HG03108 (cell line): ENCODE data around the gene DLG2.
"Not testable (repeated sequence)": the region's sequence is repeated elsewhere in the genome, so short reads cannot be mapped to it uniquely, and the experiment has no call there.

Experiments used
- ATAC-seq: cut with Tn5 transposase; IDR thresholded peaks from one replicate; pipeline ENCODE4 v1.9.1; 2021; ENCODE audit warnings: moderate library complexity; ENCODE audit not compliant: unreplicated experiment

DLG2 gene

DNA sequence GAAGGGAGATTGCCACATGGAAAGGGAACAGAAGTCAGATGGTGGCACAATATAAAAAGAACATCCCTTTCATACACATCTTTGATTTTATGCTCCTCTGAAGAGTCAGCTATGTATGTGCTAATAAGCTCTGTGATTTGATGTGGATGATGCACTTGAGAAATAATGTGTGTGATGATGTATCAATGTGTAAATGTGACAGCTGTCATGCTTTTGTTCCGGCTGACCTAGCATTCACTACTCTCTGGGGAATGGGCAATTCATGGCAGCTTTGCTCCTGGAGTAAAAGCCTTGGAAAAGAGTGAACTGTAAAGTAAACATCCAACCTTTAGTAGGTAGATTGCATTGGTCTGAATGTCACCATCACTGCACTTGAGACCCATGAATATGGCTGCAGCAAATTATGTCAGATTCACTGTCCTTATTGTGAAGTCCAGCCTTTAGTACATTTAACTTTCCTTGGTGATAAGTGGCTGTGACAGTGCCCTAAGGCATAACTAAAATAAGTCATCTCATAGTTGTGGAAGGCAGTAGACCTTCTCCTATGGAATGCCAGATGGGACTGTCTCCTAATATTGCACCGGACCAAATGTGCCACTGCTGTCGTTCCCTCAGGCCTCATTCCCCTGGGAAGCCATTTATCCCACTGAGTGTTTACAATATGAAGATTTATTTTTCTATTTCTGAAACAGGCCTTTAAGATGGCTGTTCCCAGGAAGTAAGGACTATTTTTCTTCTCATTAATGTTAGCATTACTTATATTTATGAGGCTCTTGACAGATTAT, 2162.8 kb downstream of the DLG2 start:
- no peak for ATAC-seq

- ATAC-seq, result no peak
Observed at GRCh38 chr11:83459798-83460197, 2167.3 kb downstream of the DLG2 start.

GRCh38 chr11:83456566-83456965, 2170.6 kb downstream of the DLG2 start:
- no peak for ATAC-seq

DNA sequence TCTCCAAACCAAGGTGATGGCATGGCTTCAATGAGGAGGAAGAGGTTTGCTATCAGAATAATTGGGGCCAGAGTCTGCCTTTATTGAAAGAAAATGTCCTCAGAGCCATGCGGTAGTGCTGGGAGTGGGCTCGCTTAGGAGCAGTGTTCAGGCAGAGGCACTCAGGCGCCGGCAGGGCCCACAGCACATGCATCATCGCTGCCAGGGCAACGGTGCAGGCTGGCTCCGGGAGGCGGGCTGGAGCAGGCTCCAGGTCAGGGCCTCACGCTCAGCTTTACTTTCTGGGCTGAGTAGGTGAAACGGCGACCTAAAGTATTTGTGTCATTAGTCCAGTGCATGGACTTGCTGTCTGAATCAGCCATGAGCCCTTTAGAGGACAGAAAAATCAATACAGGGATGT, 2171.1 kb downstream of the DLG2 start:
- ATAC-seq, result no peak

GRCh38 chr11:83455356-83455755, 2171.8 kb downstream of the DLG2 start:
- no peak for ATAC-seq

DNA sequence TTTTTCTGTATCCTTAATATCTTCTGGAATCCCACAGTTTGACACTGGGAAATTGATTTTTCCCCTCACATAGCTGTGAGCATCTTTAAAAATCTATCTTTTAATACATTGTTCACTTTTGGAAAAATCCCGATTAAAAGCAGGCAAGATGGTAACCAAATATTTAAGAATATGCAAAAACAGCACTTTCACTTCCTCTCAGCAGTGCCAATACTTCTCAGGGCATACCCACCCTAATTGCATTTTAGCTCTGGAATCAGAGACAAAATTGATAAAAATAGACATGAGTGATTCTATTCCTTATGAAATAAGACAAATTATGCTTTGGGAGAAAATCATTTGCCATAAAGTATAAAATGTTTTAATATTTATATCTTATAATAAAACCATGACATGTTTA, 2172.5 kb downstream of the DLG2 start:
- no peak for ATAC-seq

DNA sequence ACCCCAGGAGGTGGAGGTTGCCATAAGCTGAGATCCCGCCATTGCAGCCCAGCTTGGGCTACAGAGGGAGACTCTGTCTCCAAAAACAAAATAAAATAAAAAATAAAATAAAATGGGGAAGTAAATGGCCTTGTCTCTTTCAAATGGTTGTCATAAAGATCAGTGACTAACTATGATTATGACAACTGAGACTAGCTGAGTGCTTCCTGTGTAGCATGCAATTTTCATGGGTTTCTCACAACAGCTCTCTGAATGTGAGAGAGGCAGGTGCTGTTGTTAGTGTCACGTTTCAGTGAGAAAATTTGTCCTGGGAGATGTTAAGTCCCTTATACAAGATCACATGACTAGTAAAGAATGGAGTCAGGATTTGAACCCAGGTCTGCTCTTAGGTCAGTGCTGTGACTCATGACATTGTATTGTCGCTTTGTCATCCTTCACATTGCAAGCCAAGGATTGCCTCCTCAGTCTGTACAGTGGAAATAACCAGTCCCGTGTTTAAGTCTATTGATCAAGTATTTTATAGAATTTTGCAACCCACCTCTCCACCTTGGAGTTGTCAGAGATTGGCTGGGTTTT, 2177.7 kb downstream of the DLG2 start:
- no peak for ATAC-seq

DNA sequence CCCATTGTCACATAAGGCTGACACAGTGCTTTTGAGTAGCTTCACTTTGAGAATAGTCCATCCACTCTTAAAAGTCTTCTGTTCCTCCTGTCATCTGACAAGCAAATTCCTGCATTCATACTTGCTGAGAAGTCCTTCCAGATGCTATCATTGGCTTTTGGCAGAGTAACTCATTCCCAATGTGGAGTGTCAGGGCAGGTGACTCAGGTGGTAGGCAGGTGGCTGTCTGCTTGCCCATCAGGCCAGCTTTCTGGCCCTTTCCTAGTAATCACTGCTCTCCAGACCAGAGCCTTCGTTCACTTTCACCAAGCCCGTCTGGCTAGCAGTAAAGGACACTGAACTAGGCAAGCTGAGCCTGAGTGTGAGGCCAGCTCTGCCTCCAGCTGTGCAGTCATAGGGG, 2178.5 kb downstream of the DLG2 start:
- ATAC-seq, result no peak

GRCh38 chr11:83443880-83444279, 2183.3 kb downstream of the DLG2 start:
- ATAC-seq, result not testable (repeated sequence)

DNA sequence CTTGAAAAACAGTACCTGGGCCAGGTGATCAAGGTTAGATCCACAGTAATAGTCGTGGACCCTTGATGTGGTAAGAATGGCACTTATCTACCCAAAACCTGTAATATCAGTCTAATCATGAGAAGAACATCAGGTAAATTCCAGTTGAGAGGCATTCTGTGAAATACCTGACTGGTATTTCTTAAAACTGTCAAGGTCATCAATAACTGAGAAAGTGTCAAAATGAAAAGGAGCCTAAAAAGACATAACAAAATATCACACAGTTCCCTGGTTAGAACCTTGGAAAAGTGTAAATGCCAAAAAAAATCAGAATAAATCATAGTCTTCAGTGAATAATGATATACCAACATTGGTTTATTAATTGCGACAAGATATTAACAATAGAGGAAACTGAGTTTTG, 2185.5 kb downstream of the DLG2 start:
- ATAC-seq, result no peak

- no peak for ATAC-seq
Observed at GRCh38 chr11:83441171-83441570, 2186.0 kb downstream of the DLG2 start.

GRCh38 chr11:83438438-83438837, 2188.7 kb downstream of the DLG2 start:
- ATAC-seq, result no peak

DNA sequence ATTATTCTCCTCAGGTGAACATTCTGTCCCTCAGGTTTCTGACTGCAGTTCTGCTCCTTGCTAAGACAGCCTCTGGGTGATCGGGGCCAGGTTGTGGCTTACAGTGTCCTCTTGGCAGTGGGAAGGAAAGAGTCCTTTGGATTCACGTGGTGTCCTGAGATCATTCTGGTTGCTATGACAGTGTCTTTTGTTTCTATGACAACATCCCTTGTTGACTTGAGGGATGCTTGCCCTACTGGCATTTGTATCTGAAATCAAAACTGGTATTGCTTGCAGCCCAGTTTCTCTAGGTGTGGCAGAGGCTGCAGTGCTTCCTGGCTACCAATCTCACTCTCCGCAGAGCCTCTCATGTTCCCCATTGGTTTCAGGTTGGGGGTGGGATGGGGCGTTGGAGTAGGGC, 2189.2 kb downstream of the DLG2 start:
- no peak for ATAC-seq

GRCh38 chr11:83436855-83437254, 2190.3 kb downstream of the DLG2 start:
- no peak for ATAC-seq

GRCh38 chr11:83434812-83435211, 2192.3 kb downstream of the DLG2 start:
- not testable (repeated sequence) for ATAC-seq

DNA sequence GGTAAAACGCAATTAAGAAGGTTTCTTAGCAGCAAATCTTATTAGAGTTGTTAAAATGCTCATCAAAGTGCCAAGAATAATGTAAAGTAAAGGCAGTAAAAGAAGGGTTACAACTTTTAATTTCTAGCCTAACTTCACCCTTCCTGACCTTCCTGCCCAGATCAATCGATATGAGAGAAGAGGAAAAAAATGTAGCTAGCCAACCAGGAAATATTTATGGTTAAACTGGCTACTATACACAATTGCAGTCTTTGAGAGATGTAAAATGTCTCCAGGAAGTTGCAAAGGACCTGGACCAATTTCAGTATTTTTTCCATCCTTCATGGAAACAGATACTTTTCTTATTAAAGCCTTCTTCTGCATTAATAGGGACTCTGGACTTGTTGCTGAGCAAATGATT, 2199.2 kb downstream of the DLG2 start:
- no peak for ATAC-seq

DNA sequence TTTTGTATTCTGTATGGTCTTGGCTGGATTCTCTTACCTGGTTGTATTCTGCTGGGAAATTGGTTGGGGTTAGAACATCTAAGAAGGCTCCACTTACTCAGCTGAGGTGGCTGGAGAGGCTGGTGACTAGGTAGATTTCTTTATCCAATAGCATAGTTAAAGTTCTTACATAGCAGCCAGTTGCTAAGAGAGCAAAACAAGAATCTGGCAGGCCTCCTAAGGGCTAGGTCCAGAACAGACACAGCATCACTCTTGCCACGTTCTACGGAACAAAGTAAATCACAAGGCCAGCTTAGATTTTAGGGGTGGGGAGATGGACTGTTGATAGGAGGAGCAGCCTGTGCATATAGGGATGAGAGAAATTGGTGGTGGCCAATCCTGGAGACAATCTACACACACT, 2199.6 kb downstream of the DLG2 start:
- ATAC-seq, result no peak

DNA sequence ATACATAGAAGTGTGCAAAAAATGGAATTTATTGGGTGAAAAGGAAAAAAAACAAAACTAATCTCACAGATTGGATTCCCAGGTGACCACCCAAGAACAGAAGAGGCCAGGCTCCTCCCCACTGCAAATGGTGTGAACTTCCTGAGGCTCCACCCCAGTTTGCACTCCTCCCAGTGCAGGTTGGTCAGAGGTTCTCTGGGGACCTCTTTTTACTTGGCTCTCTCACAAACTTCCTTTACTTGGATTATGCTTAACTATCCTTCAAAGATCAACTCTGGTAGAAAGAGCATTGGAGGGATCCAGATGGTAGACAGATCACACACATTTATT, 2202.0 kb downstream of the DLG2 start:
- no peak for ATAC-seq

- no peak for ATAC-seq
Observed at GRCh38 chr11:83424376-83425136, 2202.6 kb downstream of the DLG2 start.

- ATAC-seq, result not testable (repeated sequence)
Observed at GRCh38 chr11:83422641-83423040, 2204.5 kb downstream of the DLG2 start.

DNA sequence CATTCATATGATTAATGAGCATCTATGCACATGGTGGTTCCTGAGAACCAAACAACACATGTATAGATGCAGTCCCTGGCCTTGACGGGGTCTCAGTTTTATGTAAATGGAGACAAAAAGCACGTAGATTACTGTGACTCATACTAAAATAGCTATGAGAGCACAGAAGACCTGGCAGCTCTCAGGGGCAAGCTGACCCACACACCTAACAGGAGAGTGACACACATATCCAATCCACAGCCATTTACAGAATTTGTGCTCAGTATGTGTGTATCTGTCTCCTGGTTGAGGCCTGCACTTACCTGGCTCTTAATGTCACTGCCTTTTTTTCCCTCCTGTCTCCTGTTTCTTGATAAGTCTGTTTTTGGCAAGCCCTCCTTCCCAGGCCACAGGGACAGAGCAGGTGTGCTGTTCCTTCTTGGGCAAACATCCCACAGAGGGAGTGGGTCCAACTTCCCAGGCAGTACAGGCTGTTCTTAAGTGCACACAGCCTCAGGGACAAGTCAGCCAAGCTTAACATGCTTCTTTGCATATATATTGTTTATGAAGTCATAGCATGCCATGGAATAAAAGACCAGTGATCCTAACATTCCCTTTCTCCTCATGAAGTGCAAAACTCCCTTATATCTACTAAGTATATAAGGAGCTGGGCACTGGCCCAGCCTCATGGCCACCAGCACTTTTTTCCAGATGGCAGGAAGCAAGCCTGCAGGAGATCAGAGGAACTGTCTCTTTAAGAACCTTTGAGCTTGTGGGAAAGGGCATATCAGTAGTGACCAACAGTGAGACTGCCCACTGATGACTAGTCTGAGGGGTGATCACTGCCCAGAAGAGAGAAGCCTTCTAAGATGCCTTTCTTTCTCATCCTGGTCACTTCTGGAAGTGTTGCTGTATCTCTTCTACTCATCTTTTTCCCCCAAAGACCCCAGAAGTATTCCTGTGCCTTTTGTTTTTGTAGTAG, 2216.3 kb downstream of the DLG2 start:
- ATAC-seq, result no peak
